ENCODE measurements around the gene TRABD2B. TPM values are rescaled to one million over a fixed set of nuclear protein-coding genes. Genes with fewer than 3 reads are reported as not detected.

Gene TRABD2B
- total RNA-seq, 1 experiment from 2014 or later, result 0.05 TPM

DNA sequence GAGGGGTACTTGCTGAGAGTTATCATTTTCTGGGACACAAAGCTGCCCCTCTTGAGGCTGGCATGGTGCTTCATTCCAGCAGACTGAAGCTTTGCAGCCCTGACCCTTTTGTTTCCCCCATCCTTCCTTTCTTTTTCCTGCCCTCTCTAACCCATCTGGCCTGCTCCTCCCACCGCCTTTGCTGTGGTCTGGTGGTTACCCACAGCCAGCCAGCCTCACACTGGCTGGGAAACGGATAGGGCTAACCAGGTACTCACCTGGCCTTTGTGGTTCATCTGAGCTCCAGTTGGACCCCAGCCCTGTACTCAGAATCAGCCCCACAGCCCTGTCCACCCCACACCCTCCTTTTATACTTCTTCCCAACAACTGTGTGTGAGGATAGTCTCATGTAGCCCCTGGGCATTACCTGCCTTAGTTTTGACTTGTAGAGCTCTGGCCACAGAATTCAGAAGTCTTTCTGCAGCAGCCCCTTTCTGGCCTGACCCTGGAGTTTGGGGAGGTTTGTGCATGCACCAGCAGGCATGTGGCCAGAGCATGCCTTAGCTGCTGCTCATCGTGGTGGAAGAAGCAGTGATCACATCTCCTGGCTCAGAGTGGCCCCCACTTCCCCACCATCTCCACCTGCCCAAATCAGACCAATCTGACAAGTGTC, 138.0 kb downstream of the TRABD2B start:
- no peak overlapping the region for H3K27ac ChIP-seq (ENCODE audit: low read depth, low read length)
- no TSS peak for BruUV-seq (replicated peaks)
- DNase-seq (ENCODE audit: low read depth, low spot score) (no peak), ATAC-seq (no peak)
- H3K9me3 ChIP-seq (ENCODE audit: control insufficient read depth in 1 of 2, insufficient read depth in 1 of 2, low read depth in 1 of 2, low read length in 2 of 2), result no peaks in the 10 kb centered on the region
- H3K4me3 ChIP-seq (replicated peaks in 1 of 2; ENCODE audit: low read depth in 1 of 2, low read length in 2 of 2), result no peak overlapping the region
- POLR2A ChIA-PET, result no interaction called here
- CTCF ChIA-PET, result no interaction called here
- H3K79me2 ChIP-seq (ENCODE audit: insufficient read depth, low read length), result no peaks in the 10 kb centered on the region
- no peak overlapping the region for H3K9ac ChIP-seq (ENCODE audit: low read length)
- H3K9me2 ChIP-seq (ENCODE audit: insufficient read depth), result no peaks in the 10 kb centered on the region
- H2AFZ ChIP-seq (ENCODE audit: low read depth, low read length, poor library complexity, severe bottlenecking), result no peak overlapping the region
- TF ChIP-seq YY1 (IDR thresholded peaks at IDR 0.05; ENCODE audit: extremely low read depth, insufficient replicate concordance, low read depth, low read length), result no peak
- no peak for TF ChIP-seq ELF1 (IDR thresholded peaks at IDR 0.05; ENCODE audit: borderline replicate concordance, low read depth)
- TF ChIP-seq FOSL1 (IDR thresholded peaks at IDR 0.05; ENCODE audit: low read depth), result no peak
- no peak for TF ChIP-seq REST (IDR thresholded peaks at IDR 0.05; ENCODE audit: low read depth)
- TF ChIP-seq SP1 (IDR thresholded peaks at IDR 0.05; ENCODE audit: low read depth), result no peak
- TF ChIP-seq SRF (IDR thresholded peaks at IDR 0.05; ENCODE audit: low read depth), result no peak
- TF ChIP-seq MAX (IDR thresholded peaks at IDR 0.05), result no peak
- no peak for TF ChIP-seq POLR2AphosphoS5 (IDR thresholded peaks at IDR 0.05; ENCODE audit: low read depth, low read length)
- TF ChIP-seq TCF7L2 (IDR thresholded peaks at IDR 0.05; ENCODE audit: borderline replicate concordance, extremely low read depth, insufficient read depth, insufficient read length), result no peak
- no peak for TF ChIP-seq SIN3A (IDR thresholded peaks at IDR 0.05; ENCODE audit: low read depth)
- no peak for TF ChIP-seq CEBPB (IDR thresholded peaks at IDR 0.05; ENCODE audit: low read depth)
- TF ChIP-seq ZBTB33 (IDR thresholded peaks at IDR 0.05; ENCODE audit: extremely low read depth, insufficient replicate concordance, low read length), result no peak
- TF ChIP-seq EZH2 (IDR thresholded peaks at IDR 0.05), result no peak
- no peak for TF ChIP-seq EZH2phosphoT487 (IDR thresholded peaks at IDR 0.05; ENCODE audit: borderline replicate concordance)
- no peak overlapping the region for H3K4me2 ChIP-seq (ENCODE audit: low read length)
- H3K4me1 ChIP-seq (ENCODE audit: control insufficient read depth in 1 of 2, insufficient read depth in 2 of 2, low read length in 2 of 2), result no peaks in the 10 kb centered on the region
- no peaks in the 10 kb centered on the region for H3K36me3 ChIP-seq (ENCODE audit: control insufficient read depth in 1 of 2, insufficient read depth in 2 of 2, low read length in 2 of 2)
- intact Hi-C loops (cut with micrococcal nuclease), result no loop called here
- RAD21 ChIA-PET (ENCODE audit: low non-redundant PET in 1 of 2, low total read pairs in 2 of 2, uncharacterized antibody in 2 of 2, unreplicated experiment in 2 of 2), result no interaction called here
- no peaks in the 10 kb centered on the region for H4K20me1 ChIP-seq (ENCODE audit: insufficient read depth)
- no peaks in the 10 kb centered on the region for H3K27me3 ChIP-seq (ENCODE audit: insufficient read depth, low read length)

All from HCT116 (cell line).